Nephron progenitor cell (in vitro differentiated cells): ENCODE results near the gene ATCAY.

Source experiments
- DNase-seq: peaks from one replicate; pipeline ENCODE4 v3.0.0; 2021
- H3K27ac Mint-ChIP-seq: 2 replicates; pipeline ENCODE4 v1.8.0; 2021; ENCODE audit warnings: mild to moderate bottlenecking, moderate library complexity, mixed read lengths
- H3K27me3 Mint-ChIP-seq: 2 replicates; pipeline ENCODE4 v1.8.0; 2021; ENCODE audit warnings: mild to moderate bottlenecking, low read depth, mixed read lengths; ENCODE audit not compliant: poor library complexity
- H3K36me3 Mint-ChIP-seq: 2 replicates; pipeline ENCODE4 v1.8.0; 2021; ENCODE audit warnings: low read depth, mixed read lengths
- H3K4me1 Mint-ChIP-seq: 2 replicates; pipeline ENCODE4 v1.8.0; 2021; ENCODE audit warnings: mixed read lengths
- H3K4me3 Mint-ChIP-seq: 2 replicates; pipeline ENCODE4 v1.8.0; 2021; ENCODE audit warnings: mild to moderate bottlenecking, moderate library complexity, mixed read lengths
- H3K9me3 Mint-ChIP-seq: 2 replicates; pipeline ENCODE4 v1.8.0; 2021; ENCODE audit warnings: mild to moderate bottlenecking, moderate library complexity, mixed read lengths
- CTCF ChIP-seq: fragments of 200-600 bp; sonication (generic); IDR thresholded peaks from 2 replicates; pipeline ENCODE4 v1.5.0; 2021; ENCODE audit warnings: antibody characterized with exemption

Gene ATCAY

GRCh38 chr19:3910105-3910504, 29.6 kb downstream of the ATCAY start:
- no peaks in the 10 kb centered on the region for H3K4me1 Mint-ChIP-seq
- H3K27ac Mint-ChIP-seq, result no peak overlapping the region

GRCh38 chr19:3914199-3914598, 33.7 kb downstream of the ATCAY start:
- no peaks in the 10 kb centered on the region for H3K36me3 Mint-ChIP-seq
- H3K4me1 Mint-ChIP-seq, result no peaks in the 10 kb centered on the region
- TF ChIP-seq CTCF, result no peak
- peaks cover 15% of the 10 kb centered on the region for H3K27me3 Mint-ChIP-seq
- no peak overlapping the region for H3K4me3 Mint-ChIP-seq
- peaks cover 19% of the 10 kb centered on the region for H3K9me3 Mint-ChIP-seq
- no peak for DNase-seq
- no peak overlapping the region for H3K27ac Mint-ChIP-seq

More at GRCh38 chr19:3910105-3910504, 29.6 kb downstream of the ATCAY start:
- Mint-ChIP-seq H3K36me3 (no peaks in the 10 kb centered on the region), H3K4me3 (no peak overlapping the region), H3K9me3 (peaks cover 16% of the 10 kb centered on the region), H3K27me3 (peaks cover 6% of the 10 kb centered on the region)
- no peak for DNase-seq
- TF ChIP-seq CTCF, result no peak

- peaks cover 9% of the 10 kb centered on the region for H3K9me3 Mint-ChIP-seq
- no peak for TF ChIP-seq CTCF
- peaks cover 19% of the 10 kb centered on the region for H3K27me3 Mint-ChIP-seq
- no peak overlapping the region for H3K4me3 Mint-ChIP-seq
- H3K36me3 Mint-ChIP-seq, result no peaks in the 10 kb centered on the region
- DNase-seq, result no peak
- H3K4me1 Mint-ChIP-seq, result no peaks in the 10 kb centered on the region
- no peak overlapping the region for H3K27ac Mint-ChIP-seq
Measured at GRCh38 chr19:3916033-3916432, 35.5 kb downstream of the ATCAY start.

- no peaks in the 10 kb centered on the region for H3K4me1 Mint-ChIP-seq
- H3K9me3 Mint-ChIP-seq, result peaks cover 31% of the 10 kb centered on the region
- no peak overlapping the region for H3K4me3 Mint-ChIP-seq
- TF ChIP-seq CTCF, result no peak
- no peak overlapping the region for H3K27ac Mint-ChIP-seq
- peaks cover 15% of the 10 kb centered on the region for H3K27me3 Mint-ChIP-seq
- DNase-seq, result no peak
- no peaks in the 10 kb centered on the region for H3K36me3 Mint-ChIP-seq
Measured at GRCh38 chr19:3919793-3920192, 39.3 kb downstream of the ATCAY start.

- H3K27me3 Mint-ChIP-seq, result peaks cover 11% of the 10 kb centered on the region
- no peak for TF ChIP-seq CTCF
- no peak overlapping the region for H3K4me3 Mint-ChIP-seq
- DNase-seq, result no peak
- no peak overlapping the region for H3K27ac Mint-ChIP-seq
- peaks cover 31% of the 10 kb centered on the region for H3K9me3 Mint-ChIP-seq
- no peaks in the 10 kb centered on the region for H3K36me3 Mint-ChIP-seq
- H3K4me1 Mint-ChIP-seq, result no peaks in the 10 kb centered on the region
Measured at GRCh38 chr19:3923096-3923758, 42.7 kb downstream of the ATCAY start.

- TF ChIP-seq CTCF, result no peak
- Mint-ChIP-seq H3K9me3 (peaks cover 31% of the 10 kb centered on the region), H3K4me3 (no peak overlapping the region), H3K27me3 (peaks cover 11% of the 10 kb centered on the region), H3K4me1 (no peaks in the 10 kb centered on the region), H3K36me3 (no peaks in the 10 kb centered on the region), H3K27ac (no peak overlapping the region)
- no peak for DNase-seq
Measured at GRCh38 chr19:3923912-3924311, 43.4 kb downstream of the ATCAY start.
